Brain microvascular endothelial cell (primary cell): ENCODE results near the gene CYFIP1.

Source experiments
- DNase-seq: peaks from one replicate; pipeline ENCODE4 v3.0.0-alpha.2; 2020
- H3K27ac ChIP-seq: fragments of 250-450 bp; sonication (Bioruptor Pico); 2 replicates; pipeline ENCODE4 v1.5.1; 2020; ENCODE audit warnings: mild to moderate bottlenecking, moderate library complexity
- H3K27me3 ChIP-seq: fragments of 250-450 bp; sonication (Bioruptor Pico); replicated peaks from 2 replicates; pipeline ENCODE4 v1.5.1; 2020; ENCODE audit warnings: mild to moderate bottlenecking
- H3K36me3 ChIP-seq: fragments of 250-450 bp; sonication (Bioruptor Pico); replicated peaks from 2 replicates; pipeline ENCODE4 v1.5.1; 2020; ENCODE audit warnings: mild to moderate bottlenecking
- H3K4me3 ChIP-seq: 2 replicates; pipeline ENCODE4 v1.5.1; 2011; ENCODE audit warnings: low read depth, mild to moderate bottlenecking, control low read depth, low read length, moderate library complexity
- in situ Hi-C: cut with HindIII; loops from 2 replicates; pipeline ENCODE4 v1.10.0; 2017; ENCODE audit warnings: low sequenced_read_pairs, low pct_ligation_motif_present
- TF ChIP-seq, protein P1 (sequence below): IDR thresholded peaks from 2 replicates; pipeline ENCODE4 v1.5.1; 2011; ENCODE audit warnings: low read depth, mild to moderate bottlenecking, moderate library complexity, low read length, control low read depth, inconsistent platforms; ENCODE audit errors: missing control alignments

The CYFIP1 gene

DNA sequence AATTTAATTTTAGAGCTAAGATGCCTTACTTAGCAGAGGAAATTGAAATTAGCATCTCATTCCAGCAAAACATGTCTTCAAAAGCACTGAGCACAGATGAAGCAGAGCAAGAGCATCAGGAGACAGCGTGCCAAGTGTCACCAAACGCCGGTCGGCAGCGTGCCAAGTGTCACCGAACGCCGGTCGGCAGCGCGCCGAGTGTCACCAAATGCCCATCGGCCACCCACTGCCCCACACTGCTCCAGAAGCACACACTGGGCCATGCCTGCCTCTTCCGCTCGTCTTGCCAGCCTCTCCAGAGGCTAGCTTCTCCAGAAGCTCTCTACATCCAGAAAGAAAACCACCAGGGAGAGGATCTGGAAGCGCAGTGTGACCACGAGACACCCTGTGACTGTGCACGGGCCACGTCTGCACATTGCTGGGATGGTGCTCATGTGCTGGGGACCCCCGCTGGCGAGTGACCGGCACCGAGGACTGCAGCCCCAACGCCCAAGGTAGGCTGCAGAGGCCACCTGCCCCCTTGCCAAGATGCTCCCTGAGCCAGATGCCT, 37.8 kb downstream of the CYFIP1 start:
- TF ChIP-seq, protein P1, sequence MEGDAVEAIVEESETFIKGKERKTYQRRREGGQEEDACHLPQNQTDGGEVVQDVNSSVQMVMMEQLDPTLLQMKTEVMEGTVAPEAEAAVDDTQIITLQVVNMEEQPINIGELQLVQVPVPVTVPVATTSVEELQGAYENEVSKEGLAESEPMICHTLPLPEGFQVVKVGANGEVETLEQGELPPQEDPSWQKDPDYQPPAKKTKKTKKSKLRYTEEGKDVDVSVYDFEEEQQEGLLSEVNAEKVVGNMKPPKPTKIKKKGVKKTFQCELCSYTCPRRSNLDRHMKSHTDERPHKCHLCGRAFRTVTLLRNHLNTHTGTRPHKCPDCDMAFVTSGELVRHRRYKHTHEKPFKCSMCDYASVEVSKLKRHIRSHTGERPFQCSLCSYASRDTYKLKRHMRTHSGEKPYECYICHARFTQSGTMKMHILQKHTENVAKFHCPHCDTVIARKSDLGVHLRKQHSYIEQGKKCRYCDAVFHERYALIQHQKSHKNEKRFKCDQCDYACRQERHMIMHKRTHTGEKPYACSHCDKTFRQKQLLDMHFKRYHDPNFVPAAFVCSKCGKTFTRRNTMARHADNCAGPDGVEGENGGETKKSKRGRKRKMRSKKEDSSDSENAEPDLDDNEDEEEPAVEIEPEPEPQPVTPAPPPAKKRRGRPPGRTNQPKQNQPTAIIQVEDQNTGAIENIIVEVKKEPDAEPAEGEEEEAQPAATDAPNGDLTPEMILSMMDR: no peak
- no peak overlapping the region for H3K27ac ChIP-seq
- in situ Hi-C loops: no loop called here
- no peaks in the 10 kb centered on the region for H3K27me3 ChIP-seq
- no peak overlapping the region for H3K4me3 ChIP-seq
- peaks cover 28% of the 10 kb centered on the region for H3K36me3 ChIP-seq
- DNase-seq: no peak

DNA sequence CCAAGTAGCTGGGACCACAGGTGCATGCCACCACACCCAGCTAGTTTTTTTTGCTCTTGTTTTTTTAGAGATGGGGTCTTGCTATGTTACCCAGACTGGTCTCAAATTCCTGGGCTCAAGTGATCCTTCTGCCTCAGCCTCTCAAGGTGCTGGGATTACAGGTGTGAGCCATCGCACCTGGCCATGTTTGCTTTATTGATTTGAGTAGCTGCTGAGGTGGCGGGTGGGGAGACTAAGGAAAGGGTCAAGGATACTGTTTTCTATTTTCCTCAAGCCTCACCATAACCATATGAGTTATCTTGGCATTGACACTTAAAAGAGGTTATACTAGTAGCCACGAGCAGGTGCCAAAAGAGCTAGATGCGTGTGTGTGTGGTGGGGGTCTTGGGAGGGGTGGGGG, 39.0 kb downstream of the CYFIP1 start:
- DNase-seq: no peak
- no peaks in the 10 kb centered on the region for H3K27me3 ChIP-seq
- TF ChIP-seq, protein P1: no peak
- peaks cover 39% of the 10 kb centered on the region for H3K36me3 ChIP-seq
- in situ Hi-C loops: no loop called here
- H3K4me3 ChIP-seq: no peak overlapping the region
- H3K27ac ChIP-seq: no peak overlapping the region

DNA sequence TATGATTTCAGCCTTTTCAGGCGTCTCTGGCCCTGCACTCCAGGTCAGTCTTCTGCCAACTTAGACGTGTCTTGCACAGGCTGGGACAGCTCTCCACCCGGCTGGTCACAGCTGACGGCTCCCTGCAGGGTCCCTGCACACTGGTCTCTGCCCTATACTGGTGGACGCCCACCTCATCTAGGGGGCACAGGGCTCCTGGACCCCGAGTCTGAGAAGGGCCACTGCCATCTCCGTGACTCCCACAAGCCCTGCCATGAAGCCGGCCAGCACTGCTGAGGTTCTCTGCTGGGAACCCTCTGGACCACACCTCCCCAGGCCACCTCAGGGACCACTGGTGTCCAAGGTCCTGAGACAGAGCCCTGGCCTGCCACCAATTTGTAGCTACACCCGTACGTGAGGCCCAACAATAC, 40.5 kb downstream of the CYFIP1 start:
- no peak overlapping the region for H3K27ac ChIP-seq
- TF ChIP-seq, protein P1: no peak
- no peak overlapping the region for H3K4me3 ChIP-seq
- H3K27me3 ChIP-seq: no peaks in the 10 kb centered on the region
- in situ Hi-C loops: no loop called here
- peaks cover 49% of the 10 kb centered on the region for H3K36me3 ChIP-seq
- no peak for DNase-seq

DNA sequence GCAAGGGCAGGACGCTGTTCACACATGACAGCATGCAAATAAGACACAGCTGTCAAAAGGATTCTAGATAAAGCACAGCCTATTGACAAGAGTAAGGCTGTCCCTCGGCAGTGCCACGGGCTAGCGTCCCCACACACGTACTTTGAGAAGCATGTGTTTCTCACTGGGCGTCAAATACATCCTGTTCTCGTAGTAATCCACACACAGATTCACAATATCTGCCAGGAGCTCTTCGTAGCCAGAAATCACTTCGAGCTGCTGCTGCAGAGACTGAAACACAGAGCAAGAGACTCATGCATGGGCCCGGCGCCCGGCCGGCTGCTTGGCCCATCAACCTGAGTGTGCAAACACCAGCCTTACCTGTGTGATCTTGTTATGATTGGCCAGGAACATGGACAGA, 41.1 kb downstream of the CYFIP1 start:
- Histone ChIP-seq H3K27me3 (no peaks in the 10 kb centered on the region), H3K36me3 (peaks cover 44% of the 10 kb centered on the region), H3K27ac (no peak overlapping the region), H3K4me3 (no peak overlapping the region)
- no peak for DNase-seq
- in situ Hi-C loops: no loop called here
- TF ChIP-seq, protein P1: no peak

DNA sequence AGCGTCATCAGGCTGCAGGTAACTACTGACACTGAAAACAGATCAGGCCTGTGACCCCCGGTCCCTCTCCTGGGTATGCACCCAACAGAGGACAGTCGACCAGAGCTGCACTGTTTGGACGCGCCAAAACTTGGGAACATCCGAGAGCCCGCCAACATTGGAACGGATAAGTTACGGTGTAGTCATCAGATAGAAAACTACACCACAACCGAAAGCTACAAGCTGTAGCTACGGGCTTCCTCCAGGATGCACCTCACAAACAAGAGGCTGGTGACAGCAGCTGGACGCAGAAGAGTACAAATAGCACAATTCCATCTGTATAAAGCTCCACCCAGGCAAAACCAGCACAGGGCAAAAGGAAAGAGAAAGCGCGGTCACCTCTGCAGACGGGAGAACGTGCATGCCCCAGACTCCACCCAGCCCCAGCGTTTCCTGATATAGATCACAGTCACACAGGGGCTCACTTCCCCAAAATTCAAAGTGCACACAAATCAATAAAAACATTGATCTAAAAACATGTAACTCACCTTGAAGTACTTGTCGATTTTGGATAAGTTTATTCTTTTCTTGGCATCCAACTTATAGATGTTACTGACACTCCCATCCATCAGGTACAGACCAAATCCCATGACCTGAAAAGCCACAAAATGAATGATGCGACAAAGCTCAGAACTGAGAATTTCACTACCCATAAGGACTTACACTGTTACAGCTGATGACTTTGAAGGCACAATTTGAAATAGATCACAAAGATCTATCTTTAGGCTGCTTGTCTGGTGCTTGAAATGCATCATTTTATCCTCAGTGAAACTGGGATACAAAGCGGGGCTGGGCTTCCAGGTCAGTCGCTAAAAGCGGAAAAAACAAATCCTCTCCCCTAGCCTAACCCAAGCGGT, 43.3 kb downstream of the CYFIP1 start:
- Histone ChIP-seq H3K36me3 (peaks cover 45% of the 10 kb centered on the region), H3K4me3 (no peak overlapping the region), H3K27ac (no peak overlapping the region), H3K27me3 (no peaks in the 10 kb centered on the region)
- TF ChIP-seq, protein P1: no peak
- DNase-seq: no peak
- in situ Hi-C loops: no loop called here
